Measurements from ENCODE around the gene PGP.
A peak's percentile ranks its signal among the peaks of the same experiment; 100 is the strongest.

Gene PGP

DNA sequence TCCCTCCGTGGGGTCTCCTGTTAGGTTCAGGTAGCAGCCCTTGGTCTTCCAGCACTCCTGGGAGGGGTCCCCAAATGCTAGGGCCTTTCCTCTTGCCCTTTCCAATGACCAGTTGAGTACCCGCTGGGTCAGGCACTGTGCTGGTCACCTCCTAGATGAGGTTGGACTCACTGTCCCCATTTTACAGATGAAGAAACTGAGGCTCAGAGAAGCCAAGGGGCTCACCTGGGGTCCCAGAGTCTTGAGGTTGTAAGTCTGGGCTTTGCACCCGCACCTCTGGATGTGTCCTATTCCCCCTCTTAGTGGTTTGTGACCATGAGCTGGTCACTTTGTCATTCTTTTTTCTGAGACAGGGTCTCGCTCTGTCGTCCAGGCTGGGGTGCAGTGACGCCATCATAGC, 16.9 kb downstream of the PGP start:
- DNase-seq, result no peak

DNA sequence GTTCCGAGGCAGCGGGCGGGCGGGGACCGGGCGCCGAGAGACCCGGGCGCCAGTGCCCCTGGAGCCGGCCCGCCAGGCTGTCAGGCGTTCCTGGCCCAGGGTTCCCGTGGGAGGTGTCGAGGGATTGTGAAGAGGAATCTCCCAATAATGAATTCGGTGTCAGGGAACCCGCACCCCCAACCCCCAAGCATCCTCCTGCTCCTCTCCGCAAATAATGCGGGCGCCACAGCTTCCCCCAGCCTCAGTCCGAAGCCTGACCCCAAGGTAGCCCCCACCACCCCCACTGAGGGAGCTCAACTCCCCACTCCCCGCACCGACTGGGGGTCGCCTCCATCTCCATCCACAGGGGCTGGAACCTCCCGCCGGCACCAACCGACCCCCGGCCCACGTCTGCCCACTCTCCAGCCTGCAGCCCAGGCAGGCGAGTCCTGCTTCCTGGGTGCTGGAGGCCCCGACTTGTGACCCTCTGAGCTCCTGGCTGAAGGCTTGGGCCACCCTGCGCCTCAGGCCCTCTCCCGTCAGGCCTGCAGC, 17.6 kb downstream of the PGP start:
- no peak for DNase-seq

DNA sequence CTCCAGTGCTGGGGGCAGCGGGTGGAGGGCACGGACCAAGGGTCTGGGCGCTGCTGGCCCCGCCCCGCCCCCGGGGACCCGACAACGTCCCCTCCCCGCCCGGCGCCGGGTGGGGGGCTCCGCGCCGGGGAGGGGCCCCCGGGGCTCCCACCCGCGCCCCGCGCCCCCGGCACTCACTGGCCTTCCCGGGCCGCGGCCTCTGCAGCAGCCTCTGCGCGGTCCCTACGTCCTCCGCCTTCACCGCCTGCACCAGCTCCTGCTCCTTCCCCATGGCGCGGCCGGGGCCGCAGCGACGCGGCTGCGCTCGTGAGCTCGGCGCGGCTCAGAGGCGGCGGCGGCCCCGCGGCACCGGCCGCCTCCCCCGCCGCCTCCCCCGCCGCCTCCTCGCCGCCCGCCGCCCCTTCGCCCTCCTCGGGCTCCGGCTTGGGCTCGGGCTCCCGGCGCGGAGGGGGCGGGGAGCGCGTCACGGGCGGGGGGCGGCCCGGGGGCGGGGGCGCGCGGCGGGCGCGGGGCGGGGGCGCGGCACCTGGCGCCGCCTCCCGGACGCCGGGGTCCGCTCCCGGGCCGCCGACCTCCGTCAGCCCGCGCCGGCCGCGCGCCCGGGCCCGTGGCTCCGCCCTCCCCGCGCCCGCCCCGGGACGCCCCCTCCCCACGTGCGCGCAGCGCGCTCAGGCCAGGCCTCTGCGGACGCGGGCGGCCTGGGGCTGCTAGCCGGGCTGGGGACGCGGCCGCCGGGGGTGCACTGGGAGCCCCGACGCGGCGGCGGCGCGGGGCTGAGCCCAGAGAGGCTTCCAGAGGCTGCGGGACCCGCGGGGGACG, 18.3 kb downstream of the PGP start, which contains the start of gene CASKIN1:
CASKIN1 (minus strand) TSS at position 444 of the 819 bp plus-strand sequence; CDS start at position 271, 173 bp downstream.
- DNase-seq, result no peak

DNA sequence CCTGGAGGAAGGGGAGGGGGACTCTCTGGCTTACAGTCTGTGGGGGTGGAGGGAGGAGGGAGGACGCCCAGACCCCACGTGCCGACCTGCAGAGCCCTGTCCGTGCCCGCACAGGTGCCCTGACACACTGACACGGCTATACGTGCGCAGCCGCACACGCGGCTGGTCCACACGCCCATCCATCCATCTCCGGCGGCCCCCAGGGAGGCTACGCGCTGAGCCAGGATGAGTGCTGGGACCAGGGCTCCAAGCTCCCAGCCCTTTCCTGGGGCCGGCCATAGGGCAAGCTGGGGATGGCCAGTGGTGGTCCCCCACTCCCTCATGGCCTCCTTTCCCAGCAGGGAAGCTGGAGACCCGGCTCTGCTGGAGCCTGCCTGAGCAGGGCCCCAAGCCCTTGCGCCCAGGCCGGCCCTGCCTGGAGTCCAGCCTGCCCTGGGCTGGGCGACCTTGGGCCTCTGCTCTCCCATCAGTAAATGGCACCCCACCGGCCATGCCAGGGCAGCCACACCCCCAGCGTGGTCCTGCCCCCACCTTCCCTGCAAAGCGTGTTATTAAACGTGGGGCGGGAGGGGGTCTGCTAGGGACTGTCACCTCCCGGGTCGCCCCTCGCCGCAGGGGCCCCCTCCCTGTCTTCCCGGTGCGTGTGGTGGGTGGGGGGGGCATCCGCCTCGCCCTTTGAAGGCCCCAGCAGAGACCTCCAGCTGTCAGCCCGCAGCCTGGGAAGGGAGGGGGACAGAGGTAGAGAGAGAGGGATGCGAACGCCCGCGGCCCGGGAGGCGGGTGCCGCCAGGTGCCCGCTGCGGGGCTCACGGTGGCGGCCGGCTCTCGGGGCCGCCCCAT, 19.1 kb downstream of the PGP start:
- no peak for DNase-seq

DNA sequence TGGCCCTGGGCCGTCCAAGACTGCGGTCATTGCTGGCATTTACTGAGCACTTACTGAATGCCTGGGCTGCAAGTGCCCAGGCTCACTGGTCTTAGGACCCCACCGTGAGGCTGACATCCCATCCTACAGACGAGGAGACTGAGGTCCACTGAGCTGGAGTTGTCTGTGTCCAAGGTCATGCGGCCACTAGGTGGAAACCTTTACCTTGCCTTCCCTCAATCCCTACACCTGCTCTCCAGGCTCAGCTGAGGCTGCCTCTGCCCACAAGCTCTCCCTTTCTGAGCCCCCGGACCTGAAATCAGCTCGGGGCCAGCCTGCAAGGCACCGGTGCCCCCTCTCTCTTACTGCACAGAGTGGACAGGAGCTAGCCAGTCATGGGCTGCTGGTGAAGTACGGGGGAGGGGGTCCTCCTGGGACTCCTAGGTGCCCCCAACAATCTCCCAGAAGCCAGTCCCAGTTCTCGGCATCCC, 19.8 kb downstream of the PGP start:
- peak; percentile 66 to 70 for DNase-seq

DNA sequence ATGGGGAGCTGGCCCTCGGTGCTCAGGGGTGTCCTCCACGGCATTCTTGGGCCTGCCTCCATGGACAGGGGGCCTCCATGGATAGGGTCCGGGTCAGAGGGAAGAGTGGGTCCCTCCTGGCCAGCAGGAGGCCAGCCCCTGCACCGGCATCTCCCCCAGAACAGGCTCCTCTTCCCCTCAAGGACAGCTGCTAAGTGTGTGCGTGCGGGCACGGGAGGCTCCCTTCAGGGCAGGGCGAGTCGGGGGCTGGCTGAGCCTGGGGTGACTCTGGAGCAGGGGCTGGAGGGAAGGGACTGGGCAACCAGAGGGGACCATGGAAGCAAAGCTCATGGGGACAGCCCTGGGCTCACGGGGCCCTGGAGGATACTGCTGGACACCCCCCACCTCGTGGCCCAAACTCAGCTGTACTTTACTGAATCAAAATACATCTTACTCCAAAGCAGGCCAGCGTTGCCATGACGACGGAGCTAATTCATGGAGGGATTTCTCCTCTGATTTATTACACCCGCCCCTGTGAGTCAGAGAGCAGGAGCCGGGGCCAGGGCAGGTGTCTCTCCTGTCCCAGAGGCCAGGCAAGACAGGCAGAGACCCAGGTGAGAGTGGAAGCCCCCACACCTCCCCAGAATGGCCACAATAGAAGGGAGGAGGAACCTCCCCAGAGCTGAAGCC, 20.3 kb downstream of the PGP start:
- no peak for DNase-seq

DNA sequence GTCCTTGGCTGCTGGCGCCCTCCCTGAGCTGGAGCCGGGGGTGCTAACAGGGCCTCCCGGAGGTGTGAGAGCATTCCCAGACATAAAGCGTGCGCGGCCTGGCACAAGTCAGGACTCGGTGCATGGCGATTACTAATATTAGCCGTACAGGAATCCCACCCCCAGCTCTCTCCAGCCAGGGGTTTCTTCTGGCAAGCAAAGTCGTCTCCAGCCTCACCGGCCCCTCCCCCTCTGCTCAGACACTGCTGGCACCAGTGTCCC, 23.3 kb downstream of the PGP start:
- no peak for DNase-seq

DNA sequence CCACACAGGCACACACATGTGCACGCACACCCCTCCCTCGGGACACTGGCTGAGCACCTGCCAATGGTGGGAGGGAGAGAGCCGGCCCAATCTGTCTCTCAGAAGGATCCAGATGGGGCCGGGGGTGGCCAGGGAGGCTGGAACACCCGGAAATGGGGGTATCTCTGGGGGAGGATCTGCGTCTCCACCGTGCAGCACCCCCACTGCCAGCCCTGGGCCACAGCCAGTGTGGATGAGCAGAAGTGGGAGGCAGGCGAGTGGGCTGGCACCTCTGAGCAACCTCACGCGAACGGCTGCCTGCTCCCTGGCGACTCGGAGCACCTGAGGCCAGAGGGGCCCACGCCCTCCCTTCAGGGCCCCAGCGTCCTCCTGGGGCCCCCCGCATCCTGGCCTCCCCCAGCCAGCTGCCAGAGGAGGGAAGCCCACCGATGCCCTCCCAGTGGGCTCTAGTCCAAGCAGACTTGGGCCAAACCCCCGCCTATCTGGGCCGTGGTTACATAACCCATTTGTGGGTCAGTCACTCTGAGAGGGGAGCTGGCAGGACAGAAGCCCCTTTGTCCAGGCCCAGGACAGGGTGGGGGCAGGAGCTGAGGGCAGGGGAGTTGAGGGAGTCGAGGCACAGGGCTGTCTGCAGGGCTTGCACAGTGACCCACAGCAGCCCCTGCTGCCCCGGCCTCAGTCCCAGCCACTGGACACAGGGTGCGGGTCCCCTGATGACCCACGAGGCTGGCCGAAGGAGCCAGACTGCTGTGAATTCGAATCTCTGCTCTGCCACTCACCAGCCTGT, 23.8 kb downstream of the PGP start:
- DNase-seq, result no peak

DNA sequence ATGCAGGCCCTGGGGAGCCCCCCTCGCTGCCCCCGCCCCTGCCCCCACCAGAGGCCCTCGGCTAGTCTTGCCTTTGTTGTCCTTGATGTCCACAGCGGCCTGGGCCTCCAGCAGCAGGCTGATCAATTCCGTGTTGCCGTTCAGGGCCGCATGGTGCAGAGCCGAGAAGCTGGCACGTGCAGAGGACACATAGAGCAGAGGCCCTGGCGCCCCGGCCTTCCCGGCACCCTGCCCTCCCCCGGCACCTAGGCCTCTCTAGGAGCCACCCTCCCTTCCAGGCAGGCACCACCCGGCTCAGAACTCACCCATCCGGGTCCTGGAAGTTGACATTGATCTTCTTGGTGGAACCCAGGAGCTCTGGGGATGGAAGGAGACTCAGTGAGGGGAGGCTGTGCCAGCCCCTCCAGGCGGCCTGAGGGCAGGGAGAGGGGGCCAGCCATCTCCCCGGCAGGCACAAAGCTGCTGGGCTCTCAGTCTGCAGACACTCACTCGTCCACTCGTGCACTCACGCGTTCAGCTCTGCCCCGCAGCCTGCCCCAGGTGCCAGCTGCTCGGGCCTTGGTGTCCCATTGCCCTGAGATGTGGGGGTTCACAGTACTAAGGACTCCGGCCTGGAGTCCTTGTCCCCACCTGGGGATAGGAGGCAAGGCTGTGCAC, 24.5 kb downstream of the PGP start:
- no peak for DNase-seq

DNA sequence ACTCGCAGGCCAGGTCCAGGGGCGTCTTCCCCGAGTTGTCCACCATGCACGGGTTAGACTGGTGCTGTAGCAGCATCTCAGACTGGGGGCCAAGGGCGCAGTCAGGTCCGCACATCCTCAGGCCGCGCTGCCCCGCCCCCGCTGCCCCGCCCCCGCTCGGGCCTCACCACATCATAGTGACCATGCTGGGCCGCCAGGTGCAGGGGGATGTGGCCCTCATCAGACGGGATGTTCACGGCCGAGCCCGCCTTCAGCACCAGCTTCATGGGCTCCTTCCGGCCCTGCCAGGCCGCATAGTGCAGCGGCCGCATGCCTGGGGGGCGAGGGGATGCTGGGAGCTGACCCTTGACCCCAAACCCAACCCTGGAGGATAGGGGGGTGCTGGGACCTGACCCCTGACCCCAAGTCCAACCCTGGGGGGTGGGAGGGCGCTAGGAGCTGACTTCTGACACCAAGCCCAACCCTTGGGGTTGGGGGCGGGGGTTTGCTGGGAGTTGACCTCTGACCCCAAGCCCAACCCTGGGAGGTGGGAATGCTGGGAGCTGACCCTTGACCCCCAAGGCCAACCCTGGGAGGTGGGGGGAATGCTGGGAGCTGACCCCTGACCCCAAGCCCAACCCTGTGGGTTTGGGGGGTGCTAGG, 25.3 kb downstream of the PGP start:
- no peak for DNase-seq

DNA sequence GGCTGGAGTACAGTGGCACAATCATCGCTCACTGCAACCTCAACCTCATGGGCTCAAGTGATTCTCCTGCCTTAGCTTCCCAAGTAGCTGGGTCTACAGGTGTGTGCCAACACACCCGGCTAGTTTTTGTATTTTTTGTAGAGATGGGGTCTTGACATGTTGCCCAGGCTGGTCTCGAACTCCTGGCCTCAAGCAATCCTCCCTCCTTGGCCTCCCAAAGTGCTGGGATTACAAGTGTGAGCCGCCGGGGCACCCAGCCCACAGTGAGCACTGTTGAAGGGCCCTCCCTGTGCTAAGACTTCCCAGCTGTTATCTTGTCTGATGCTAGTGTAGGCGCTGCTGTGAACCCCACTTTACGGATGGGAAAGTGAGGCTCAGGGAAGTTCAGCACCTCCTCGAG, 26.2 kb downstream of the PGP start:
- DNase-seq, result no peak

DNA sequence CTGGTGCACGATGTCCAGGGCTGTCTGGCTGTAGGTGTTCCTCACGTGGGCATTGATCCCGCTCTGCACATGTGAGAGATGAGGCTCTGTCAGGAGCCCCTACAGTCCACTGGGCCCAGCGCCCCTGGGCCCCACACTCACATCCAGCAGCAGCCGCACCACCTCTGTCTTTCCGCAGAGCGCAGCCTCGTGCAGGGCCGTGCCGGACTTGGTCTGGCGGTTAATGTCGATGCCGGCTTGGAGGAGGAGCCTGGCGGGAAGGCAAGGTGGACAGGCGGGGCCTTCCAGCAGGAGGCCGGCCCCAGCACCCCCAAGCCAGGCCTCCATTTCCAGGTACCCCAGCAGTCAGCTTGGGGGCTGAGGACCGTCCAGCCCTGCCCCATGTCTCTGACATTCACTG, 27.4 kb downstream of the PGP start:
- DNase-seq, result no peak

DNA sequence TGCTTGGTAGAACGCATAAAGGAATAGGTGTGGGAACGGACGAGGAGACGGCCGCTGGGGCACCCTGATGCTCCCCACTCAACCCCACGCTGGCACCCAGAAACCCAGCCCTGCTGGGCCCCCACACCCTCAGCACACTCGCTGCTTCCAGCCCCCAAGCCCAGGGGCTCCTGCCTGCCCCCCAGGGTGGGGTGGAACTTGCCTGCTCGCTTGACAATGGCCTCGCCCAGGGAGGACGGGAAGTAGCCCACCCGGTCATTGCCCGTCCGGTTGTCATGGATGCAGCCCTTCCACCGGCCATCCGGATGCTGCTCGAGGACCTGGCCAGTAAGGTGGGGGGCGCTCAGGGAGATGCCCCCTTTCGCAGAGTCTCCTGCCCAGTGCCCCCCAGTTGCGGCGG, 28.1 kb downstream of the PGP start:
- no peak for DNase-seq

DNA sequence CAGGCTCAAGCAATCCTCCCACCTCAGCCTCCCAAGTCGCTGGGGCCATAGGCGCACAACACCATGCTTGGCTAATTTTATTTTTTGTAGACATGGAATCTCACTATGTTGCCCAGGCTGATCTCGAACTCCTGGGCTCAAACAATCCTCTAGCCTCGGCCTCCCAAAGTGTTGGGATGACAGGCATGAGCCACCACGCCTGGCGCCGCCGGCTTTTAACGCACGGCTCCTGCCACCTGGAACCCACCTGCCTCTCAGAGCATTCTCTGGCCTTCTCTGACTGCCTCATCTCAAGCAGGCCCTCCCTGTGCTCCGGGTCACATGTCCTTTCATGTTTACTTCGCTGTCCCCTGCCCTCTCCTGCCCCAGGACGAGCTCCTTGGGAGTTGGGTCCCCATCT, 28.6 kb downstream of the PGP start:
- DNase-seq, result no peak

DNA sequence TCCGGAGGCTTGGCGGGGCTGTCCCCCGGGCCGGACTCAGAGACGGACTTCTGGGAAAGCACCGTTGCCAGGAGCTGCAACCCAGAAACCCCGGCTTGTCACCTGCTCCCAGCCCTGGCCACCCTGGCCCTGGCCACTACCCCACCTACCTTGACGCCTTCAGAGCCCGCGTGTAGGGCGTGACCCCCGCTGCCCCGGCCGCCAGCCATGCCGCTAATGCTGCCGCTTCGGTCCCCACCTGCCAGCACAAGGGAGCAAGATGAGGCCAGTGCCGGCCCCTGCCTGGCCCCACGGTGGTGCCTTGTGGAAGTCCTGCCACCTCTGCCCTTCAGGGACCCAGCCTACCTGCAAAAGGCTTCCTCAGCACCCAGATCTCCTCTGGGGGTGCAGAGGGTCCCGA, 29.7 kb downstream of the PGP start:
- no peak for DNase-seq

DNA sequence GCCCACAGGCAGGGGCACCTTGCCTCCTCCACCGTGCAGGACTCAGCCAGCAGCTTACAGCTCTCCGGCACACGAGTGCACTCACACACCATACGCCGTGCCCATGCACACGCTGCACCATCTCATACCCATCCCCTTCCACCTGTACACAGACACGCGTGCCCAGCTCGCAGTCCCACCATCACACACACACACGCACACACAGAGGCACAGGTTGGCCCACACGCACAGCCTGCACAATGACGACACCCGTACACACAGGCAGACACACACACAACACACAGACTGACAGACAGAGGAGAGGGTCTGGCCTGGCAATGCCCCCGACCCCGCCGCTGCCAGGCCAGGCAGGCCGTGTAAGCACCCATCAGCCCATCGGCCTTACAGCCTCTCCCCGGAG, 30.3 kb downstream of the PGP start:
- no peak for DNase-seq

DNA sequence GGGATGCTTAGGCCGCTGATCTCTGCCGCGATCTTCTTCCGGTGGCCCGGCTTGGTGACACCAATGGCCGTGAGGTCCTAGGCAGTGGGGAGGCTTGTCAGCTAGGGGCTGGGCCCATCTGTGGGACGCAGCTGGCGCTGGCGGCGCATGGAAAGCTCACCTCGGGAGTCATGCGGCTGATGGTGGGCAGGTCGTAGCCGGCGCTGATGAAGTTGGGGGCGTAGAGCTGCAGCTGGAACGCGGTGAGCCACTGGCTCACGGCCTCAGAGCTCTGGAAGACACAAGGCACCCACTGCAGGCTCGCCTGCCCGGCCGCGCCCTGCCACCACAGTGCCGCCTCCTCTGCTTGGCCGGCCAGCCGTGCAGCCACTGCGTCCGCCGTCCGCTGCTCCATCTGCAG, 31.0 kb downstream of the PGP start:
- DNase-seq, result no peak

DNA sequence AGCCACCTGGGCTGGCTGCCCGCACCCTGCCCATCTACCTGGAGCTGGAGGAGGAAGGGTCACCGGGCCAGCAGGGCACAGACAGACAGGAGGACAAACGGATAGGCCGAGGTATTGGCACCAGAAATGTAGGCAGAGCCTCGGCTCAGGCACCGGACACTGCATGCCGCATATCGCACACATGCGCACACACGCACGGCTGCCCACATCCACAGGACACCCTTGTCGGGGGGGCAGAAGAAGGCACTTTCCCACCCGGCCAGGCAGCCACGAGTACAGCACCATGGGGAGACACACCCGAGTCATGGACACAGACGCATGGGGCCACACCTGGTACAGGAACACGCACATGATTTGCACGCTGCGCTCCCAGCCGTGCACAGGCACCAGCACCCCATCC, 32.7 kb downstream of the PGP start:
- DNase-seq, result no peak

DNA sequence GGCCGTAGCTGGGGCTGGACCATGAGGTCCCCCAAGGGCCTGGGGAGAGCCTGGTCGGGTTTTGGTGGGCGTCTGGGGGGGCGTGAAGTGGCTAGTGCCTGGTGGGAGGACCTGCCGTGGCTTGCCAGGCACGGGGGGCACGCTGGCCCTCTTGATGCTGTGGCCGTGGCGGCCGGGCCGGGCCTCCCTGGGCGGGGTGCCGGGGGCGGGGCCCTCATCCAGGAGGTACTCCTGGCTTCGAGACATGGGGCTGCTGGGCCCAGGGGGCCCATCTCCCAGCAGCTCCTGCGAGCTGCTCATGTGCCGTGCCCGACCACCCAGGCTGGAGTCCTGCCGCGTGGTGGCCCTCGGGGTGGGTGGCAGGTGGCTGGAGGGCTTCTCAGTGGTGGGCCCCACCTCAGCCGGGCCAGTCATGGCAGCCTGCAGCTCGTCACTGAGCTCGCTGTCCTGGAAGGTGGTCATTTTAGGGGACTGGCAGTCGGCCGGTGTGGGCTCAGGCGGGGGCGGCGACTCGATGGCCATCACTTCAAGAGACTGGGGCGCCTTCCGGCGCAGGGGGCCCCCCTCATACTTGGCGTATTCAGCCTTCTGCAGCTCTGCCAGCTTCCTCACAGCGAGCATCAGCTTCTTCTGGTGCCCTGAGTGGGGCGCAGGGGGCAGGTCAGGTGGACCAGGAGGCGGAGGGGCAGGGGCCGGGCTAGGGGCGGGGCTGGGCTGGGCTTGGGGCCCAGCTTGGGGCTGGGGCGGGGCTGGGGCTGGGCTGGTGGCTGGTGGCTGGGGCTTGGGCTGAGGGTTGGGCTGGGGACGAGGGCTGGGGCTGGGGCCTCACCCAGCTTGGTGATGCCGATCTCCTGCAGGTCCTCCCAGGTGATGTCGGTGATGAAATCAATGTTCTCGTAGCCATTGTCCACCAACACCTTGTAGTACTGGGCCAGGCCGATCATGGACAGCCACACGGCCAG, 33.4 kb downstream of the PGP start:
- DNase-seq, result no peak

DNA sequence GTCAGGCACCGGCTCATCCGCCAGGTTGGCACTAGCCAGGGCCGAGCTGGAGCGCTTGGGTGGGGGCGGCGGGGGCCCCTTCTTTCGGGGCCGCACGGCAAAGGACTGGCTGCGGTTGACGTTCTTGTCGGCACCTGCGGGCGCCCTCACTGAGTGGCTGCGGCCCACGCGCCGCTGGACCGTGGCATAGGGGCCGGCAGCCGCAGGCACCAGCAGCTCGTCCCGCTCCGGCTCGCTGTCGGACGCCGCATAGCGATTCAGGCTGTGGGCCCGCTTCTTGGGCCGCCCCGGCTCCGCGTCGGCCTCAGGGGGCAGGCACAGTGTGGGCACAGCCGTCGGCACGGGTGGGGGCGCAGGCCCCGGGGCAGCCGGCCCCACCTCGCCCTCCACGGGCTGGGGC, 34.2 kb downstream of the PGP start:
- no peak for DNase-seq

All from CD4-positive, alpha-beta T cell treated with Interleukin-4 for 1 hour (primary cell).